Upper lobe of right lung (tissue), 1 donor: ENCODE measurements around the gene SMIM34. TPM values are rescaled to one million over a fixed set of nuclear protein-coding genes. Genes with fewer than 3 reads are reported as not detected.
A peak's percentile ranks its signal among the peaks of the same experiment; 100 is the strongest.
"Not testable (repeated sequence)": the region's sequence is repeated elsewhere in the genome, so short reads cannot be mapped to it uniquely, and the experiment has no call there.

Source experiments
- ATAC-seq: fragments of 200-7000 bp; cut with Tn5 transposase; one replicate; pipeline ENCODE4 v1.9.1; 2020; ENCODE audit warnings: mild to moderate bottlenecking, moderate library complexity
- DNase-seq: peaks from one replicate; pipeline ENCODE4 v3.0.0-alpha.2; 2020
- H3K27ac ChIP-seq: fragments of 200-600 bp; one replicate; pipeline ENCODE4 v1.8.0; 2022
- H3K27me3 ChIP-seq: fragments of 200-600 bp; one replicate; pipeline ENCODE4 v1.8.0; 2022; ENCODE audit warnings: mild to moderate bottlenecking
- H3K36me3 ChIP-seq: fragments of 200-600 bp; one replicate; pipeline ENCODE4 v1.8.0; 2022
- H3K4me1 ChIP-seq: fragments of 200-600 bp; one replicate; pipeline ENCODE4 v1.8.0; 2022
- H3K4me3 ChIP-seq: fragments of 200-600 bp; one replicate; pipeline ENCODE4 v1.8.0; 2022; ENCODE audit warnings: mild to moderate bottlenecking
- H3K9me3 ChIP-seq: fragments of 200-600 bp; one replicate; pipeline ENCODE4 v1.8.0; 2022
- intact Hi-C: fragments of 100-400 bp; cut with DNase I; formaldehyde crosslinking; loops from one replicate; pipeline ENCODE4 v1.11.0; 2022
- long read RNA-seq: library from polyadenylated mRNA; unstranded; transcript quantifications from one replicate; pipeline ENCODE4 v2.0.0, GENCODE V29; 2021
- total RNA-seq: library from RNA; stranded (reverse); fragmentation: NEBNext Ultra II Directional; extraction: Animal tissue kit (Norgen Biotek cat#: 25700); gene quantifications from one replicate; pipeline ENCODE4 v1.2.1, GENCODE V29; 2021
- donor health status: DM: no; HTN: yes; CAD: no; lungs with severe emphysema.

The SMIM34 gene, protein sequence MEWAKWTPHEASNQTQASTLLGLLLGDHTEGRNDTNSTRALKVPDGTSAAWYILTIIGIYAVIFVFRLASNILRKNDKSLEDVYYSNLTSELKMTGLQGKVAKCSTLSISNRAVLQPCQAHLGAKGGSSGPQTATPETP
- total RNA-seq = not detected
- long read RNA-seq = 0 reads

DNA sequence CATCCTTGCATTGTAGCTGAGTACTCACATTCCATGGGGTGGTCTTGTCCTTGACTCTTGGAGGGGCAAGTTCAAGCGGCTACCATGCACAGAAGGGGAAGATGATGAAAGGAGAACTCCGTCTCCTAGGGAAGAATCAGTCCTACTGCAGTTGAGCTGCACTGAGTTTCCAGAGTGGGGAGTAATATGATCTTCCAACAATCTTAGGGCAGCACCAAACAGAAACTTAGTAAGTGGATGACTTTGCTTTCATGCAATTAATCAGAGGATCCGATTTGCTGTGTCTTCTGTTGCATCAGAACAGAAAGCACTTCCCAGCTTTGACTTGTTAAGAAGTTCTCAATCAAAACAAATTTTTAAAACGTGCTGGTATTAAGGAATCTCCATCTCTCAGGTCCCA is at the start of gene SMIM34:
Gene SMIM34 (minus strand): TSS at position 147 of the 400 bp plus-strand sequence. CDS start 112 bp downstream, at position 35.
- H3K27ac ChIP-seq, ATAC-seq, H3K27me3 ChIP-seq, intact Hi-C loops, H3K9me3 ChIP-seq, H3K4me1 ChIP-seq, H3K4me3 ChIP-seq, H3K36me3 ChIP-seq, DNase-seq: not testable (repeated sequence)

DNA sequence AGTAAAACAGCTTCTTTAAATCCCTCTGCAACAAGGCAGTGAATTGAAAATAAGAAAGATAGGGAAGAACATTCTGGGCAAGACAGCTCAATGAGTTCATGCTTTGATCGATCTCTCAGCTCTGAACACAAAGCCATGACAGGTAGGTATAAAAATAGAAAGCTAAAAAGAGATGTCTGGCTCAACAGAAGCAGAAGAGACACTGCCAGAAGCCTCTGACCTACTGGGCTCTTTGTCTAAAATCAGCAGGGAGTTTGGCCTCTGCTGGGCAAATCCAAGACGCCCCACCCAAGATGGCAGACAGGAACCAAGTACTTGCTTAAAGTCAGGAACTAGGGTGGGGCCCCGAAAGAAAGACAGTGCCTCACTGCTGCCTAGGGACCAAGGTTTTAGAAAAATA is 43.6 kb upstream of the SMIM34 start:
- DNase-seq, ATAC-seq, H3K4me1 ChIP-seq, H3K27me3 ChIP-seq, H3K36me3 ChIP-seq, H3K9me3 ChIP-seq, intact Hi-C loops, H3K27ac ChIP-seq, H3K4me3 ChIP-seq: not testable (repeated sequence)

DNA sequence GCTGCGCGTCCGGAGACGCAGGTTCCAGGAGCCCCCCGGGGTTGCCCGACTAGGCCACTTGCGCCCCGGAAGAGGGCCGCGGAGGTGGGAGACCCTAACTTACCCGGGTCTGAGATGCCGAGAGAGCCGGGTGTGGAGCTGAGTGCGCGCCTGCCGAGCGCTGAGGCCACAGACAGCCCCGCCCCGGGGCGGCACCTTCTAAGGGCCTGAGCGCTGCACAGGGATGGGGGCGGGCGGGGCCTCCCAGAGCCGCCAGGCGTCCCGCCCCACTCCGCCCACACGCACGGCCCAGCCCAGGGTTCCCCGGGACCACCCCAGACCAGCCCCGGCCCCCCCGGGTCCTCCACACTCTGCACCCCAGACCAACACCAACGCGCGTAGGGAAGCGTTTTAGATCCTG is 35.7 kb upstream of the SMIM34 start:
- H3K4me1 ChIP-seq, H3K4me3 ChIP-seq, H3K9me3 ChIP-seq, DNase-seq, H3K36me3 ChIP-seq, intact Hi-C loops, H3K27me3 ChIP-seq, H3K27ac ChIP-seq: not testable (repeated sequence)
- peak; percentile 77 for ATAC-seq

DNA sequence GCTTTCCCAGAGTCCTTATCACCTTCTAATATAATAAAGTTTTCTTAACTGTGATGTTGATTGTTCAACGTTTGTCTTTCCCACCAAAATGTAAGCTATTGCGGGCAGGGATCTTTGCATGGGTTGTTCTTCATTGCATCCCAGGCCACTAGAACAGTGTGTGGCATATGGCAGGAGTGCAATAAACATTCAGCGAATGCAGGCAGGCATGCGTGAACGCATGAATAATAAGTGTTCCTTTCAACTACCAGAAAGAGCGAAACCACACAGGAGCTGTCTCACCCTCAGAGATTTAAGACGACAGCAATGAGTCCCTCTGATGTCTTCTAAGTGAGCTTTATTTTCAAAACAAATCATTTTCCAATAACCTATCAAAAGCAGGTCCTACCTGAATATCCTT is 34.5 kb upstream of the SMIM34 start:
- H3K9me3 ChIP-seq, H3K4me3 ChIP-seq, H3K4me1 ChIP-seq, DNase-seq, H3K36me3 ChIP-seq, intact Hi-C loops, ATAC-seq, H3K27ac ChIP-seq, H3K27me3 ChIP-seq: not testable (repeated sequence)

DNA sequence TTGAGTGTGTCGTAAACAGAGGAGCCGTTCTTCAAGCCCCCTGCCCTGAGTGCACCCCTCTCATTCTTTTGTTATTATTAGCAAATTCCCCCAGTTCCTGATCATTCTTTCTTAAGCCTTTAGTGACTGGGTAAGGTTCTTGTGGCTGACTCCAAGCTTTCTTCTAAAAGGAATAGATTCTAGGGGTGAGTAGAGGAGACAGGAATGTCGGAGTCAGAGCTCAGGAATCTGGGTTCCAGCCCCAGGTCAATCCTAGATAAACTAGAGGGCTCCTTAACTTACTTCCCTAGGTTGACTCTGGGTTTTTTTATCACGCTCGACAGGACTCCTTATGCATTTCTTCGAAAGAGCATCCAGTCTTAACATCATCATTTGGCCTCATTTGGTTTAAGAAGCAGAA is 32.4 kb upstream of the SMIM34 start:
- H3K36me3 ChIP-seq, H3K27ac ChIP-seq, H3K4me3 ChIP-seq, H3K9me3 ChIP-seq, H3K27me3 ChIP-seq, intact Hi-C loops, H3K4me1 ChIP-seq, ATAC-seq, DNase-seq: not testable (repeated sequence)

DNA sequence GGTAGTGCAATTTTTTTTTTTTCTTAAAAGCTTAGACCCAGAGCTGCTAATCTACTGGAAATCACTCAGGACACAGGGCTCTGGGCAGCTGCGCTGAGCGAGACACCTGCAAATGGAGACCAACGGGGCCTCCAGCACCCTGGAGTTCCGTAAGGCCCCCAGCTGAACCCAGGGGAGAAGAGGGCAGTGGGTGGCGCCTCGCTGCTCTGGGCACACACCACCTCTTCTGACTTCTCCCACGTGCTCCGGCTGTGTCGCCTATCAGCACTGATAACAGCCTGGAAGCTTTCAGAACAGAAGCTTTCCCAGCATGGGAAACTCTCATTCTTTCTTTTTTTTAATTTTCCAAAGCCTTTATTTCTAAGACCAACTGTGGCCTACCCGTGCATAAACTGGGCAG is 31.9 kb upstream of the SMIM34 start:
- H3K27me3 ChIP-seq, H3K27ac ChIP-seq, H3K4me1 ChIP-seq, H3K4me3 ChIP-seq, H3K36me3 ChIP-seq, H3K9me3 ChIP-seq, DNase-seq, ATAC-seq, intact Hi-C loops: not testable (repeated sequence)

DNA sequence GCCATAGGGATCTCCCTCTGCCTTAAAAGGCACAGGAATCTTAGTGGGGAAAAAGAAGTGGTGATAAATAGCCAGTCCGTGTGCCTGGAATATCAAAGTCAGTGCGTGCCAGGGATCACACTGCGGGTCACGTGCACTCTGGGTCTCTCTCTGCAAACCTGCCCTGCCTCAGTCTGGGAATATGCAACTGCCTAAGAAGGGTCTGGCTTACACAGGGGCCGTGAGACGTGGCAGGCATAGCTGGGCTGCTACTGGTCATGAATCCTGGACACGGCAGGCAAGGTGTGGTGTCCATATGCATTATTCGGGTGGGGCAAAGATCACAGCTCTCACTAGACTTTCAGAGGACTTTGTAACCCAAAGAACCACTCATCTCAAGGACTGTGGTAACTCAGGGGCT is 23.3 kb upstream of the SMIM34 start:
- H3K36me3 ChIP-seq, DNase-seq, H3K9me3 ChIP-seq, ATAC-seq, H3K4me1 ChIP-seq, intact Hi-C loops, H3K27me3 ChIP-seq, H3K27ac ChIP-seq, H3K4me3 ChIP-seq: not testable (repeated sequence)

DNA sequence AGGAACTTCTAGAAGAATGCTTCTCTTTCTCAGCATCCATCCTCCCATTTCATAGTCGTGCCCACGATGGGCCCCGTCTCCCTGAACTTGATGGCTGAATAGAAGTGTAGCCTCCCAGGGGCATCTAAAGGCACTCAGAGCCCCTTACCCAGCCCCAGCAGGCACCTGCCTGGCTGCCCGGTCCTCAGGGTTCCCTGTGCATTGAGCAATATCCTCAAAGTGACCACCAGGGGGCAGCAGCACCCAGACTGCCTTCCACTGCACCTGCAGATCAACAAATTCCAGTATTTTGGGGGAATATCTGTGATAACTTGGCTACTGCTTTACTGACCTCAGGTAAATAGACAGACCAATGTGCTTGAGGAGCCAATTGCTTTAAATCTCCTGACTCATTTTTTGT is 19.7 kb upstream of the SMIM34 start:
- ATAC-seq = peak; percentile 76
- H3K9me3 ChIP-seq, H3K27ac ChIP-seq, H3K4me3 ChIP-seq, DNase-seq, intact Hi-C loops, H3K36me3 ChIP-seq, H3K27me3 ChIP-seq, H3K4me1 ChIP-seq: not testable (repeated sequence)

DNA sequence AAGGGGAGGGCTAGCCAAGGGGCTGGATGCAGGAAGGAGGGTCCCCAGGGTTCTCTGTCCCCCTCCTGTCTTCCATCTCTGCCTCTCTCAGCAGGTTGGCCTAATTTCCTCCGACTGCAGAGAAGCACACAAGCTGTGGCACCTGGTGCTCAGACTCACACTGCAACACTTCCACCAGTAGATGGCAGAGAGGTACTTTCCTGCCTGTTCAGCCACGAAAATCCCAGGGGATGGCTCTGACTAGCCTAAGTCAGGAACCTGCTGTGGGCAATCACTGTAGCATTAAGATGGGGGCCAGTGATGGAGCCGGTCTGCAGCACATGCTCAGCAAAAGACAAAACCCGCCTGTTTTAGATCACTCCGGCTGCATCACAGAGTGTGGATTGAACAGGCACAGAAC is 6.0 kb upstream of the SMIM34 start:
- H3K27me3 ChIP-seq, H3K36me3 ChIP-seq, H3K27ac ChIP-seq, DNase-seq, intact Hi-C loops, H3K4me1 ChIP-seq, H3K4me3 ChIP-seq, H3K9me3 ChIP-seq: not testable (repeated sequence)
- ATAC-seq = peak; percentile 25

DNA sequence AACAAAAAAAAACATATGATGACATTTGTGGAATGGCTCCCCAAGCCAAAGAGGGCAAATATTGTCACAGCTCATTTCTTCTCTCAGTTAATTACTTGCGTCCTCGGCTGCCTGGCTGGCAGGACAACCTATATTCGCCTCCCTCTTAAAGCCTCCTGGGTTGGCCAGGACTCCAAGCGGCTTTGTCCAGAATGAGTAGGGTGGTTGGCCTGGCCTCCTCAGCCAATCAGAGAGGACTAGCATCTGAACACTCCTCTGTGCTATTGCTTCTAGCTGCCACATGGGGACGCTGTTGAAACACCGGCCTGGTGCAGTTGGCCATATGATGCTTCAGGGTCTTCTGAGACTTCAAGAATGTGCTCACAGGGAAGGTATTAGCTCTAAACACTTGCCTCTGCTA is 4.7 kb upstream of the SMIM34 start:
- H3K4me3 ChIP-seq, H3K27me3 ChIP-seq, H3K9me3 ChIP-seq, intact Hi-C loops, H3K4me1 ChIP-seq, DNase-seq, H3K27ac ChIP-seq, H3K36me3 ChIP-seq, ATAC-seq: not testable (repeated sequence)

DNA sequence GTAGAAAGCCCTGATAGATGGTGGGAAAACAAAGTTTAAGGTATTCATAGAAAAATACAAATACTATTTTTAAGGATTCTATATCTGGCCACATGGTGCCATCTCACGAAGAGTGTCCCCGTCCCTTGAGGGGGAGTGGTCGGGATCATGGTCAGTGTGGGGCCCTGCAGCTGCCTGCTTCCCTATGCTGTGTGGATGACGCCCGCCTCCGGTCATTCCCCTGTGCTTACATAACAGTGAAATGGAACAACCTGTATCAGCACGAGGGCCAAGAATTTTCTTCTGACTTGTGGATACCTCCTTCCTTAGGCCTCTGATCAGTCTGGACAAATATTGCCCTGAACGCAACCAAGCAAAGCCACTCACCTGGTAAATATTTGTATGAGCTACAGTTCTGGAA is 3.6 kb upstream of the SMIM34 start:
- H3K9me3 ChIP-seq, H3K4me1 ChIP-seq, intact Hi-C loops, ATAC-seq, H3K36me3 ChIP-seq, H3K27ac ChIP-seq, H3K4me3 ChIP-seq, DNase-seq, H3K27me3 ChIP-seq: not testable (repeated sequence)

DNA sequence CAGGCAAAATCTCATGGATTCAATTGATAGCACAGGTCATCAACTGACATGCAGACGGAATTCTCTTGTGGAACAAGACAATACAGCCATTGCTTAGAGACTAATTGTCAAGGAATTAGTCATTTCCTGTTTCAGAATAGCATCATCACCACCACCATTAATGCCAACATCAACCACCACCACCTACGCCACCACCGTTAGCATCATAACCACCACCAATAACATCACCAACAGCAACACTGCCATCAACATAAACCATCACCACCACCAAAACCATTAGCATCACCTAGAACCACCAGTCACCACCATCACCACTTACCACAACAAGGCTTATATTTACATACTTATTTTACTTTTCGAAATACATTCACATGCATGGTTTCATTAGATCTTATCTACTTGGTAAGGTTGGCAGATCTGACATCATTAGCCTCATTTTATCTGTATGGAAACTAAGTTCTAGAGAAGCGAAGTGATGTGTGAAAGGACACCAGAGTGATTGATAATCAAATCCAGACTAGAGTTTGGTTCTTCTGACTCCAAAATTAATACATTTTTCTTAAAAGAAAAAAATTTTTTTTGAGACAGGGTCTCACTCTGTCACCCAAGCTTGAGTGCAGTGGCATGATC is 6.2 kb downstream of the SMIM34 start:
- DNase-seq, H3K27ac ChIP-seq, H3K4me1 ChIP-seq, H3K36me3 ChIP-seq, H3K27me3 ChIP-seq, H3K9me3 ChIP-seq, intact Hi-C loops, H3K4me3 ChIP-seq, ATAC-seq: not testable (repeated sequence)

DNA sequence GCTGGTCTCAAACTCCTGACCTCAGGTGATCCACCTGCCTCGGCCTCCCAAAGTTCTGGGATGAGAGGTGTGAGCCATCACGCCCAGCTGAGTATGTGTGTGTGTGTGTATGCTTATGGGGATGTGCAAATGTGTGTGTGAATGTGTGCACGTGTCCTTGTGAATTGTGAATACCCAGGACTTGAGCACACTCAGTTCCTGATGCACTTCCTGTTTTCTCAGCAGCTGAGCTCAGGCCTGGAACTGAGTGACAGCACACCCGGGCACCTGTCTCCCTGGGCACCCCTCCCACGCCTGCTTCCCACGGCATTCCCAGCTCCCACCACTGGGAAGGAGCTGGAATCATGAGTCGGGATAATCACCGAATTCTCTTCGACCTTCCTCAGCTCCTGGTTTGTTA is 16.5 kb downstream of the SMIM34 start:
- H3K9me3 ChIP-seq, H3K4me3 ChIP-seq, H3K36me3 ChIP-seq, H3K4me1 ChIP-seq, intact Hi-C loops, H3K27ac ChIP-seq, DNase-seq, H3K27me3 ChIP-seq, ATAC-seq: not testable (repeated sequence)

DNA sequence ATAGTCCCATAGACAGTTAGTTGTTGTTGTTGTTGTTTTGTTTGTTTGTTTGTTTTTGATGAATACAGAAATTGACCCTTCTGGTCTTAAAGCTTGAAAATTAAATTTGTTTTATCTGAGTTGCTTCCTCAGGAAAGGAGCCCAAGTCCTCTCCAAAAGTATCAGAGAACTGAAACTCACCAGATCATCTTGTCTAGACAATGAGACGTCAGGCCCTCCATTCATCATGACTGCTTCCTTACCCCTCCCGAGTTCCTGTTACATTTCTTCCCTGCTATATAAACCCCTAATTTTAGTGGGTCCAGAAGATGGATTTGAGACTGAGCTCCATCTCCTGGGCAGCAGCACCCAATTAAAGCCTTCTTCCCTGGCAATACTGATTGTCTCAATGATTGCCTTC is 17.1 kb downstream of the SMIM34 start:
- DNase-seq, intact Hi-C loops, H3K4me1 ChIP-seq, H3K9me3 ChIP-seq, H3K27me3 ChIP-seq, H3K36me3 ChIP-seq, ATAC-seq, H3K4me3 ChIP-seq, H3K27ac ChIP-seq: not testable (repeated sequence)

DNA sequence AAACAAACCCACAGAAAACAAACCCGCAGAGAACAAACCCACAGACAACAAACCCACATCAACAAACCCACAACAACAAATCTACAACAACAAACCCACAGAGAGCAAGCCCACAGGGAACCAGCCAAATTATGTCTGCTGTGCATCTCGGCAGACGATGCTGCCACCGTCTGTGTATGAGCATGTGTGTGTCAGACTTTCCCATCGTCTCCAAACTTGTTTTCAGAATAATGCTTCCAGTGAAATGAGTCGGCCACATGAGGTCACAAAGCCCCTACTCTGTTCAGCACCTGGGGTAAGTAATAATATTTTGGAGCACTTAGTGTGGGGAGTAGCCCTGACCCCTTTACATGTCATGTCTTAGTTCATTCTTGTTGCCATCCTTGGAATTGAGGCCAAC is 17.6 kb downstream of the SMIM34 start:
- ATAC-seq, H3K4me3 ChIP-seq, intact Hi-C loops, H3K4me1 ChIP-seq, H3K9me3 ChIP-seq, H3K27ac ChIP-seq, H3K36me3 ChIP-seq, H3K27me3 ChIP-seq, DNase-seq: not testable (repeated sequence)
